ENCODE data around the gene AQP10.

DNA sequence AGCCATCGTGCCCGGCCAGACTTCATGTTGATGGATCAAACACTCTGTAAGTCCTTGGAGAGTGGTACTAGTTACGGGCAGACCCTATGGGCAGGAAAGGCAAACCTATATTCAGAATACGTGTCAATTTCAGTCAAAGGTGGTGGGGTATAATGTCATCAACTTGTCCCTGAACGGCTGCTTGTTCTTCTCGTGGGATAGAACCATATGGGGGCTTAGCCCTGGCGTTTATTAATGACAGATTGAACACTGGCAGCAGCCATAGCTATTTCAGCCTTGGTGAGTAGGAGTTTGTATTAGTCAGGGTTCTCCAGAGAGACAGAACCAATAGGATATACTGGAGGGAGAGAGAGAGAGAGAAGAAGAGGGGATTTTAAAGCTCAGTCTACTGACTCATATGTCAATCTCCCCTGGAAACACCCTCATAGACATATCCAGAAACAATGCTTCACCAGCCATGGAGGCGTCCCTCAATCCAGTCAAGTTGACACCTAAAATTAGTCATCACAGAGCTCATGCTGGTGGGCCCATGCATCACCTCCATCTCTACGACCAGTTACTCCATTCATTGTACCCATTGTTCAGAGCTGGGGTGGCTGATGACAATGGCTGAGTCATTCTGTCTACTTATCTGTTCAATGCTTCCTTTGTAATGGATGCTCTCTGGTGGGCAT, 16.1 kb upstream of the AQP10 start:
- TF ChIP-seq, protein P1, sequence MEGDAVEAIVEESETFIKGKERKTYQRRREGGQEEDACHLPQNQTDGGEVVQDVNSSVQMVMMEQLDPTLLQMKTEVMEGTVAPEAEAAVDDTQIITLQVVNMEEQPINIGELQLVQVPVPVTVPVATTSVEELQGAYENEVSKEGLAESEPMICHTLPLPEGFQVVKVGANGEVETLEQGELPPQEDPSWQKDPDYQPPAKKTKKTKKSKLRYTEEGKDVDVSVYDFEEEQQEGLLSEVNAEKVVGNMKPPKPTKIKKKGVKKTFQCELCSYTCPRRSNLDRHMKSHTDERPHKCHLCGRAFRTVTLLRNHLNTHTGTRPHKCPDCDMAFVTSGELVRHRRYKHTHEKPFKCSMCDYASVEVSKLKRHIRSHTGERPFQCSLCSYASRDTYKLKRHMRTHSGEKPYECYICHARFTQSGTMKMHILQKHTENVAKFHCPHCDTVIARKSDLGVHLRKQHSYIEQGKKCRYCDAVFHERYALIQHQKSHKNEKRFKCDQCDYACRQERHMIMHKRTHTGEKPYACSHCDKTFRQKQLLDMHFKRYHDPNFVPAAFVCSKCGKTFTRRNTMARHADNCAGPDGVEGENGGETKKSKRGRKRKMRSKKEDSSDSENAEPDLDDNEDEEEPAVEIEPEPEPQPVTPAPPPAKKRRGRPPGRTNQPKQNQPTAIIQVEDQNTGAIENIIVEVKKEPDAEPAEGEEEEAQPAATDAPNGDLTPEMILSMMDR (IDR thresholded peaks at IDR 0.05): no peak
- no peak for TF ChIP-seq POLR2A (IDR thresholded peaks at IDR 0.05)
